H1 (cell line): ENCODE data around the gene ZFP2. TPM values are rescaled to one million over a fixed set of nuclear protein-coding genes. Genes with fewer than 3 reads are reported as not detected.
A peak's percentile ranks its signal among the peaks of the same experiment; 100 is the strongest.

Source experiments
- CTCF ChIA-PET: fragments of 300-600 bp; sonication (Branson Sonifier 250); formaldehyde crosslinking; loops from one replicate; lab custom pipeline; 2021; ENCODE audit not compliant: partially characterized antibody; lab: Charles Lee
- POLR2A ChIA-PET: fragments of 300-600 bp; sonication (Branson Sonifier 250); formaldehyde crosslinking; loops from one replicate; lab custom pipeline; 2021; ENCODE audit warnings: inconsistent platforms; ENCODE audit not compliant: partially characterized antibody; lab: Charles Lee
- DNase-seq, 2 experiments: peaks; one replicate each; pipeline versions ENCODE4 v3.0.0 to v3.0.0-alpha.2; 2010 to 2022; ENCODE audit warnings: low spot score in 2 of 2, low read depth in 1 of 2, mixed read lengths in 1 of 2
- FAIRE-seq: peaks from 2 replicates; lab custom pipeline; 2011; peaks lifted over from hg19 to GRCh38; lab: Jason Lieb, UNC
- H2AFZ ChIP-seq: 2 replicates; pipeline ENCODE4 v1.8.1; 2012; ENCODE audit warnings: low read length, inconsistent platforms
- H2AK5ac ChIP-seq: 2 replicates; pipeline ENCODE4 v1.6.1; 2013; ENCODE audit warnings: low read depth, low read length
- H2BK120ac ChIP-seq: replicated peaks from 2 replicates; pipeline ENCODE3; 2013; ENCODE audit warnings: low read depth, low read length, inconsistent platforms
- H2BK12ac ChIP-seq: 2 replicates; pipeline ENCODE4 v1.6.1; 2013; ENCODE audit warnings: low read depth, low read length
- H2BK15ac ChIP-seq: 2 replicates; pipeline ENCODE4 v1.6.1; 2013; ENCODE audit warnings: low read length
- H2BK20ac ChIP-seq: 2 replicates; pipeline ENCODE4 v1.6.1; 2013; ENCODE audit warnings: low read length
- H2BK5ac ChIP-seq: 2 replicates; pipeline ENCODE4 v1.6.1; 2013; ENCODE audit warnings: low read depth, low read length
- H3K14ac ChIP-seq: 2 replicates; pipeline ENCODE4 v1.6.1; 2013; ENCODE audit warnings: inconsistent platforms; ENCODE audit not compliant: insufficient read length
- H3K18ac ChIP-seq: 2 replicates; pipeline ENCODE4 v1.6.1; 2013; ENCODE audit warnings: low read length; ENCODE audit errors: extremely low read depth
- H3K23ac ChIP-seq: 2 replicates; pipeline ENCODE4 v1.6.1; 2013; ENCODE audit warnings: inconsistent platforms; ENCODE audit not compliant: insufficient read length
- H3K23me2 ChIP-seq: 2 replicates; pipeline ENCODE4 v1.6.1; 2013; ENCODE audit warnings: low read depth, low read length
- H3K27ac ChIP-seq: 2 replicates; pipeline ENCODE4 v1.6.1; 2011; ENCODE audit warnings: low read depth, low read length, inconsistent platforms
- H3K27me3 ChIP-seq, 4 experiments: replicated peaks in 1 of 4; 1 replicate in 1 of 4; 2 replicates in 3 of 4; pipeline versions ENCODE4 v1.6.1 to v1.8.1; 2011 to 2013; ENCODE audit warnings: low read length in 3 of 4, mild to moderate bottlenecking in 3 of 4, inconsistent platforms in 2 of 4, mixed read lengths in 2 of 4, moderate library complexity in 1 of 4; ENCODE audit not compliant: control insufficient read depth in 3 of 4, insufficient read depth in 3 of 4; ENCODE audit errors: extremely low read depth in 1 of 4
- H3K36me3 ChIP-seq, 4 experiments: 2 replicates each; pipeline versions ENCODE4 v1.6.1 to v1.8.1; 2011 to 2013; ENCODE audit warnings: mild to moderate bottlenecking in 4 of 4, low read length in 3 of 4, moderate library complexity in 2 of 4, control low read depth in 1 of 4, inconsistent platforms in 1 of 4; ENCODE audit not compliant: insufficient read depth in 4 of 4, control insufficient read depth in 2 of 4
- H3K4ac ChIP-seq: replicated peaks from 2 replicates; pipeline ENCODE3; 2013; ENCODE audit warnings: low read length, low read depth, mixed read lengths, inconsistent platforms; ENCODE audit not compliant: insufficient read length
- H3K4me1 ChIP-seq, 4 experiments: replicated peaks in 1 of 4; 1 replicate in 1 of 4; 2 replicates in 3 of 4; pipeline versions ENCODE4 v1.6.1 to v1.8.1; 2011 to 2013; ENCODE audit warnings: low read length in 3 of 4, inconsistent platforms in 2 of 4, mixed read lengths in 1 of 4; ENCODE audit not compliant: insufficient read depth in 4 of 4, control insufficient read depth in 3 of 4
- H3K4me2 ChIP-seq, 2 experiments: 2 replicates each; pipeline versions ENCODE4 v1.6.1 to v1.8.1; 2011 to 2013; ENCODE audit warnings: low read depth in 2 of 2, low read length in 2 of 2, control low read depth in 1 of 2, inconsistent platforms in 1 of 2, mild to moderate bottlenecking in 1 of 2; ENCODE audit not compliant: insufficient read depth in 1 of 2
- H3K4me3 ChIP-seq, 4 experiments: fragments of 200-600, 300-600 bp in 1 of 4; sonication (generic), shearing (Covaris generic), sonication (Bioruptor Twin) in 1 of 4; 2 replicates each; pipeline versions ENCODE4 v1.5.1 to v1.8.1; 2011 to 2016; ENCODE audit warnings: low read length in 4 of 4, low read depth in 3 of 4, control low read depth in 2 of 4, inconsistent platforms in 2 of 4, mild to moderate bottlenecking in 2 of 4, mixed read lengths in 1 of 4, moderate library complexity in 1 of 4; ENCODE audit not compliant: insufficient read depth in 2 of 4; ENCODE audit errors: extremely low read depth in 1 of 4
- H3K56ac ChIP-seq: replicated peaks from 2 replicates; pipeline ENCODE3; 2013; ENCODE audit warnings: low read depth, mild to moderate bottlenecking, mixed read lengths, low read length, inconsistent platforms; ENCODE audit not compliant: insufficient read length
- H3K79me1 ChIP-seq: 2 replicates; pipeline ENCODE4 v1.6.1; 2013; ENCODE audit warnings: low read depth, low read length, control low read depth
- H3K79me2 ChIP-seq, 2 experiments: 2 replicates each; pipeline versions ENCODE4 v1.6.1 to v1.8.1; 2012 to 2013; ENCODE audit warnings: low read length in 2 of 2, mild to moderate bottlenecking in 2 of 2, inconsistent platforms in 1 of 2; ENCODE audit not compliant: insufficient read depth in 2 of 2, control insufficient read depth in 1 of 2
- H3K9ac ChIP-seq, 4 experiments: replicated peaks in 1 of 4; 1 replicate in 1 of 4; 2 replicates in 3 of 4; pipeline versions ENCODE4 v1.6.1 to v1.8.1; 2011 to 2013; ENCODE audit warnings: low read depth in 3 of 4, low read length in 3 of 4, control low read depth in 2 of 4, mild to moderate bottlenecking in 2 of 4, moderate library complexity in 2 of 4, inconsistent platforms in 1 of 4; ENCODE audit errors: extremely low read depth in 1 of 4
- H3K9me3 ChIP-seq, 2 experiments: 2 replicates each; pipeline versions ENCODE4 v1.6.1 to v1.8.1; 2012 to 2013; ENCODE audit warnings: mild to moderate bottlenecking in 2 of 2, moderate library complexity in 2 of 2, control low read depth in 1 of 2, inconsistent platforms in 1 of 2, low read depth in 1 of 2, low read length in 1 of 2, mixed read lengths in 1 of 2; ENCODE audit not compliant: insufficient read depth in 2 of 2
- H4K20me1 ChIP-seq, 2 experiments: replicated peaks in 1 of 2; 2 replicates each; pipeline versions ENCODE3 to v1.8.1; 2011 to 2013; ENCODE audit warnings: inconsistent platforms in 2 of 2, low read length in 2 of 2, mild to moderate bottlenecking in 1 of 2; ENCODE audit not compliant: insufficient read depth in 2 of 2, control insufficient read depth in 1 of 2
- H4K5ac ChIP-seq: 2 replicates; pipeline ENCODE4 v1.6.1; 2013; ENCODE audit warnings: low read length, low read depth, mixed read lengths, inconsistent platforms; ENCODE audit not compliant: insufficient read length
- H4K8ac ChIP-seq: 2 replicates; pipeline ENCODE4 v1.8.0; 2013; ENCODE audit warnings: mild to moderate bottlenecking, moderate library complexity, low read length, inconsistent platforms; ENCODE audit not compliant: insufficient read depth; ENCODE audit errors: extremely low read depth
- H4K91ac ChIP-seq: replicated peaks from 2 replicates; pipeline ENCODE3; 2013; ENCODE audit warnings: low read length, mixed read lengths, inconsistent platforms; ENCODE audit not compliant: insufficient read length
- HDAC2 ChIP-seq, 2 experiments: fragments of 300-600 bp in 1 of 2; sonication (generic) in 1 of 2; IDR thresholded peaks; 2 replicates each; pipeline ENCODE4 v1.6.1; 2011 to 2012; ENCODE audit warnings: low read depth in 2 of 2, low read length in 2 of 2, mild to moderate bottlenecking in 2 of 2, moderate library complexity in 2 of 2, borderline replicate concordance in 1 of 2, inconsistent platforms in 1 of 2
- POU5F1 ChIP-seq: IDR thresholded peaks from 2 replicates; pipeline ENCODE4 v1.6.1; 2011; ENCODE audit warnings: low read depth, mild to moderate bottlenecking, low read length, moderate library complexity
- SIRT6 ChIP-seq: IDR thresholded peaks from one replicate; pipeline ENCODE4 v1.7.1; 2012; ENCODE audit warnings: low read length, inconsistent platforms
- TAF1 ChIP-seq: IDR thresholded peaks from 2 replicates; pipeline ENCODE4 v1.6.1; 2011; ENCODE audit warnings: mild to moderate bottlenecking, low read depth, low read length
- YY1 ChIP-seq: IDR thresholded peaks from 2 replicates; pipeline ENCODE4 v1.6.1; 2011; ENCODE audit warnings: low read depth, mild to moderate bottlenecking, low read length
- WGBS, 2 experiments: shearing (Covaris generic) in 1 of 2; methylation state at CpG; one replicate each; pipeline versions ENCODE4 v1.1.6 to v1.1.7; 2013 to 2015; ENCODE audit warnings: low lambda C conversion rate in 2 of 2, mixed read lengths in 2 of 2, inconsistent platforms in 1 of 2, low coverage in 1 of 2, missing lambda C conversion rate in 1 of 2; ENCODE audit not compliant: insufficient replicate concordance in 2 of 2, insufficient coverage in 1 of 2, insufficient read length in 1 of 2; ENCODE audit errors: extremely low coverage in 1 of 2, missing lambda C conversion rate in 1 of 2; 5-methylcytosine and 5-hydroxymethylcytosine counted together
- long read RNA-seq, 2 experiments: library from RNA in 1 of 2; library from capped mRNA in 1 of 2; stranded (forward); transcript quantifications; one replicate each; pipeline ENCODE4 v2.0.0, GENCODE V29; 2021; ENCODE audit warnings: inconsistent platforms in 1 of 2
- polyA minus RNA-seq, 3 experiments: library from RNA; depleted of rRNA, polyadenylated mRNA; stranded (reverse); fragments of >200 nt; gene quantifications; 1 replicate in 2 of 3; 2 replicates in 1 of 3; pipeline ENCODE4 v1.2.3, GENCODE V29; 2011
- polyA plus RNA-seq, 7 experiments: library from polyadenylated mRNA; depleted of rRNA in 3 of 7; stranded (reverse) in 5 of 7; unstranded in 2 of 7; fragments of >200 nt in 5 of 7; fragments of 200-250 nt in 2 of 7; gene quantifications; 1 replicate in 5 of 7; 2 replicates in 1 of 7; 4 replicates in 1 of 7; pipeline versions ENCODE4 v1.2.1 to v1.2.3, GENCODE V29; 2011 to 2013; ENCODE audit warnings: missing spikeins in 2 of 7, mixed read lengths in 2 of 7
- total RNA-seq: library from RNA; stranded (reverse); fragmentation: NEBNext Ultra II Directional; extraction: Animal tissue kit (Norgen Biotek cat#: 25700); gene quantifications from 2 replicates; pipeline ENCODE4 v1.2.1, GENCODE V29; 2021

ZFP2 gene
- 0.52 and 0.78 TPM in 2 replicates for total RNA-seq
- 0.19 and 0.20 TPM in 2 replicates for polyA plus RNA-seq (2011; rRNA removed)
- 0.61 TPM for polyA plus RNA-seq (2011; cell fraction: cytosol; rRNA removed)
- 0.37 TPM for polyA plus RNA-seq (2011; cell fraction: nucleus; rRNA removed)
- polyA plus RNA-seq (2012, experiment 1 of 2): 0.35 to 0.59 TPM (median 0.58 TPM) in 4 replicates
- polyA plus RNA-seq (2012, experiment 2 of 2): not detected
- polyA plus RNA-seq (2013, experiment 1 of 2): 0.55 TPM
- 0.35 TPM for polyA plus RNA-seq (2013, experiment 2 of 2)
- polyA minus RNA-seq (2011; rRNA and poly(A)+ RNA removed): 0.25 and 0.54 TPM in 2 replicates
- polyA minus RNA-seq (2011; cell fraction: cytosol; rRNA and poly(A)+ RNA removed): not detected
- polyA minus RNA-seq (2011; cell fraction: nucleus; rRNA and poly(A)+ RNA removed): 0.20 TPM
- long read RNA-seq, experiment 1, partial matches to known transcripts: 0 of 1 reads
- long read RNA-seq, experiment 1, other reads (novel, unspliced or antisense): 0 of 1 reads
- long read RNA-seq, experiment 2, partial matches to known transcripts: 0 of 2 reads
- long read RNA-seq, experiment 2, other reads (novel, unspliced or antisense): 1 of 2 reads

DNA sequence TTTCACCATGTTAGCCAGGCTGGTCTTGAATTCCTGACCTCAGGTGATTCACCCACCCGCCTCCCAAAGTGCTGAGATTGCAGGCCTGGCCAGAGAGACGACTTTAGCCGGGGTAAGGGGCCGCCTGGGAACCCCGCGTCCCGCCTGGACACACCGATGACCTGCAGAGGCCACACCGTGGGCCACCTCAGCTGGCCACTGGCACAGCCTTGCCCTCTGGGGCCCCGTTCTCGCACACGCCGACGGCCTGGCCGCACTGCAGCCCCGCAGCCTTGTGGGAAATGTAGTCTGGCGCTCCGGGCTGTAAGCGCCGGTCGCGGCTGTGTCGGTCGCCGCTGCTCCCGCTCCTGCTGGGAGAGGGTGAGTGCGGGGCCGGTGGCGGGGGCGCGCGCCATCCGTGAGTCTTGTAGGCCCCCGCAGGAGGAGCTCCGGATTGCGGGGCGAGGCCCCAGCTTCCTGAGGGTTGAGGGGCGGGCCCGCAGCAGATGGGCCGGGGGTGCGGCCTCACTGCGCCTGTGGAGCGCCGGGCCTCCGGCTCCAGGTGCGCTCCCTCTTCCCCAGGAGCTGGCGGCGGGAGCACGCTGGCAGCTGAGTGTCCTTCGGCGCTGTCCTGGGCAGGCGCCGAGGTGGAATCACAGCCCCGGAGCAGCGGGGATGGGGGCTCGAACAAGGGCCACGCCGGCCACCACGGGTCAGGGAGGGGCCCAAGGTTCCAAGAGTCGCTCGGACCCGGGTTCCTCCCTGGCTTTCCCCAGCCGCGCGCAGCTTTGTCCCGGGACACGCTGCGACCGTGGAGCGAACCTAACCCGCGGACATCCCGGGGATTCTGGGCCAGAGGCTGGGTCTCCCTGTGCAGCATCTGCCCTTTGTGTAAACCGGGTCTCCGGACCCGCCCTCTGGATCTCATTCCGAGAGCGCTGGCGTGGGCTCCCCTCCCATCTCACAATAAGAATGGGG, at the start of gene ZFP2:
Gene ZFP2, plus strand, starts transcription at position 299 of the 957 bp plus-strand sequence. CDS start 35,401 bp downstream, outside the sequence.
- H2BK15ac ChIP-seq: no peak within 1 kb of the TSS
- TF ChIP-seq YY1 (no peak), SIRT6 (no peak), HDAC2 (IDR thresholded peaks at IDR 0.05; ENCODE audit: borderline replicate concordance in 1 of 2, low read depth in 2 of 2, low read length in 2 of 2) (no peak), TAF1 (no peak; the same call in 1 of the 2 replicates), POU5F1 (no peak)

More for the DNA sequence above, at the start of gene ZFP2:
- DNase-seq (peak; percentile 31 to 82), FAIRE-seq (no peak)
- peak within 1 kb of the TSS; percentile 23 for H2AFZ ChIP-seq
- no peaks in the 10 kb centered on the region for H4K20me1 ChIP-seq
- H3K23me2 ChIP-seq: no peaks in the 10 kb centered on the region; the same call in 1 of the 2 replicates
- POLR2A ChIA-PET: interaction anchor here (0.7 to 1.7 kb wide), 8 partner anchors 8 to 247 kb away, joined by 3 to 6 read pairs (median 4); partner anchors contain the start of genes ZNF354A, ZNF354C and ZNF454
- no peaks in the 10 kb centered on the region for H3K79me1 ChIP-seq
- no peak within 1 kb of the TSS for H3K14ac ChIP-seq
- H3K36me3 ChIP-seq: no peaks in the 10 kb centered on the region
- no peak within 1 kb of the TSS for H3K23ac ChIP-seq
- H4K8ac ChIP-seq: peak within 1 kb of the TSS; percentile 93
- H3K56ac ChIP-seq: no peak within 1 kb of the TSS
- no peaks in the 10 kb centered on the region for H3K79me2 ChIP-seq
- H3K27me3 ChIP-seq: no peaks in the 10 kb centered on the region
- no peak within 1 kb of the TSS for H2BK20ac ChIP-seq
- H3K4me2 ChIP-seq: peak within 1 kb of the TSS; percentile 48 to 76; a peak in 3 of 4 replicates
- H3K27ac ChIP-seq: peak within 1 kb of the TSS; percentile 63
- no peaks in the 10 kb centered on the region; a peak in 1 of 7 replicates for H3K4me1 ChIP-seq
- no peak within 1 kb of the TSS for H2BK12ac ChIP-seq
- 1% methylated on average over 47 of the region's 79 CpGs; no CpG with 5 or more reads in 1 of the 2 experiments for WGBS, 2 experiments
- H3K9me3 ChIP-seq: peaks cover 0 to 2% of the 10 kb centered on the region in 2 experiments; a peak in 1 of 4 replicates
- H4K5ac ChIP-seq: peak within 1 kb of the TSS; percentile 76
- CTCF ChIA-PET: interaction anchor here (1.0 to 1.9 kb wide), 6 partner anchors 32 to 600 kb away, joined by 3 to 5 read pairs (median 4); no protein-coding TSS in a partner anchor
- no peak within 1 kb of the TSS for H2BK120ac ChIP-seq
- H2AK5ac ChIP-seq: no peak within 1 kb of the TSS
- H3K4me3 ChIP-seq: peak within 1 kb of the TSS; percentile 71 to 87 (median 79)
- no peak within 1 kb of the TSS; the same call in 1 of the 2 replicates for H3K18ac ChIP-seq
- peak within 1 kb of the TSS; percentile 31 to 79 (median 68); a peak in 6 of 7 replicates for H3K9ac ChIP-seq
- H2BK5ac ChIP-seq: peak within 1 kb of the TSS; percentile 39; the same call in 1 of the 2 replicates
- H4K91ac ChIP-seq: no peak within 1 kb of the TSS
- no peak within 1 kb of the TSS for H3K4ac ChIP-seq
